ENCODE measurements around the gene FCN1.

Gene FCN1

GRCh38 chr9:134929193-134930158, 11.8 kb upstream of the FCN1 start:
- Histone ChIP-seq H3K9ac (ENCODE audit: insufficient read length) (no peak overlapping the region), H3K27ac (no peak overlapping the region), H3K9me3 (ENCODE audit: low read depth, low read length) (no peaks in the 10 kb centered on the region), H3K36me3 (ENCODE audit: insufficient read depth, low read length) (no peaks in the 10 kb centered on the region), H3K4me3 (no peak overlapping the region)
- no peak for DNase-seq (ENCODE audit: low read depth, low spot score)
- TF ChIP-seq POLR2AphosphoS5 (IDR thresholded peaks at IDR 0.05; ENCODE audit: borderline replicate concordance, low read depth, low read length) (no peak), FOXP2 (optimal IDR thresholded peaks at IDR 0.05; ENCODE audit: control extremely low read depth, extremely low read length, insufficient read depth) (no peak), EZH2 (IDR thresholded peaks at IDR 0.05) (no peak)

- no peak for DNase-seq (ENCODE audit: low read depth, low spot score)
- Histone ChIP-seq H3K9ac (ENCODE audit: insufficient read length) (no peak overlapping the region), H3K27ac (no peak overlapping the region)
These were observed 10.9 kb upstream of the FCN1 start for GRCh38 chr9:134928436-134929192.

GRCh38 chr9:134925011-134925511, 7.3 kb upstream of the FCN1 start:
- DNase-seq (ENCODE audit: low read depth, low spot score), result no peak
- no peaks in the 10 kb centered on the region for H3K36me3 ChIP-seq (ENCODE audit: insufficient read depth, low read length)
- no peaks in the 10 kb centered on the region for H3K9me3 ChIP-seq (ENCODE audit: low read depth, low read length)
- H3K9ac ChIP-seq (ENCODE audit: insufficient read length), result no peak overlapping the region
- no peak for TF ChIP-seq EZH2 (IDR thresholded peaks at IDR 0.05)
- TF ChIP-seq FOXP2 (optimal IDR thresholded peaks at IDR 0.05; ENCODE audit: control extremely low read depth, extremely low read length, insufficient read depth), result no peak
- no peak for TF ChIP-seq POLR2AphosphoS5 (IDR thresholded peaks at IDR 0.05; ENCODE audit: borderline replicate concordance, low read depth, low read length)
- no peak overlapping the region for H3K27ac ChIP-seq
- no peak overlapping the region for H3K4me3 ChIP-seq

More at GRCh38 chr9:134928436-134929192, 10.9 kb upstream of the FCN1 start:
- Histone ChIP-seq H3K4me3 (no peak overlapping the region), H3K9me3 (ENCODE audit: low read depth, low read length) (no peaks in the 10 kb centered on the region), H3K36me3 (ENCODE audit: insufficient read depth, low read length) (no peaks in the 10 kb centered on the region)
- no peak for TF ChIP-seq POLR2AphosphoS5 (IDR thresholded peaks at IDR 0.05; ENCODE audit: borderline replicate concordance, low read depth, low read length)
- TF ChIP-seq FOXP2 (optimal IDR thresholded peaks at IDR 0.05; ENCODE audit: control extremely low read depth, extremely low read length, insufficient read depth), result no peak
- TF ChIP-seq EZH2 (IDR thresholded peaks at IDR 0.05), result no peak

GRCh38 chr9:134923466-134923865, 5.8 kb upstream of the FCN1 start:
- DNase-seq (ENCODE audit: low read depth, low spot score), result no peak
- Histone ChIP-seq H3K36me3 (ENCODE audit: insufficient read depth, low read length) (no peaks in the 10 kb centered on the region), H3K27ac (no peak overlapping the region), H3K9me3 (ENCODE audit: low read depth, low read length) (no peaks in the 10 kb centered on the region), H3K4me3 (no peak overlapping the region), H3K9ac (ENCODE audit: insufficient read length) (no peak overlapping the region)
- TF ChIP-seq EZH2 (IDR thresholded peaks at IDR 0.05) (no peak), POLR2AphosphoS5 (IDR thresholded peaks at IDR 0.05; ENCODE audit: borderline replicate concordance, low read depth, low read length) (no peak), FOXP2 (optimal IDR thresholded peaks at IDR 0.05; ENCODE audit: control extremely low read depth, extremely low read length, insufficient read depth) (no peak)

GRCh38 chr9:134922932-134923240, 5.2 kb upstream of the FCN1 start:
- Histone ChIP-seq H3K36me3 (ENCODE audit: insufficient read depth, low read length) (no peaks in the 10 kb centered on the region), H3K4me3 (no peak overlapping the region), H3K9ac (ENCODE audit: insufficient read length) (no peak overlapping the region), H3K27ac (no peak overlapping the region), H3K9me3 (ENCODE audit: low read depth, low read length) (no peaks in the 10 kb centered on the region)
- no peak for DNase-seq (ENCODE audit: low read depth, low spot score)
- TF ChIP-seq EZH2 (IDR thresholded peaks at IDR 0.05), result no peak
- TF ChIP-seq POLR2AphosphoS5 (IDR thresholded peaks at IDR 0.05; ENCODE audit: borderline replicate concordance, low read depth, low read length), result no peak
- TF ChIP-seq FOXP2 (optimal IDR thresholded peaks at IDR 0.05; ENCODE audit: control extremely low read depth, extremely low read length, insufficient read depth), result no peak

- Histone ChIP-seq H3K27ac (no peak overlapping the region), H3K9me3 (ENCODE audit: low read depth, low read length) (no peaks in the 10 kb centered on the region), H3K36me3 (ENCODE audit: insufficient read depth, low read length) (no peaks in the 10 kb centered on the region), H3K9ac (ENCODE audit: insufficient read length) (no peak overlapping the region), H3K4me3 (no peak overlapping the region)
- no peak for TF ChIP-seq POLR2AphosphoS5 (IDR thresholded peaks at IDR 0.05; ENCODE audit: borderline replicate concordance, low read depth, low read length)
- DNase-seq (ENCODE audit: low read depth, low spot score), result no peak
These were observed 4.6 kb upstream of the FCN1 start for GRCh38 chr9:134922066-134922931.

GRCh38 chr9:134919303-134919702, 1.6 kb upstream of the FCN1 start:
- no peaks in the 10 kb centered on the region for H3K36me3 ChIP-seq (ENCODE audit: insufficient read depth, low read length)
- DNase-seq (ENCODE audit: low read depth, low spot score), result no peak
- no peak overlapping the region for H3K9ac ChIP-seq (ENCODE audit: insufficient read length)
- H3K4me3 ChIP-seq, result no peak overlapping the region
- TF ChIP-seq EZH2 (IDR thresholded peaks at IDR 0.05) (no peak), FOXP2 (optimal IDR thresholded peaks at IDR 0.05; ENCODE audit: control extremely low read depth, extremely low read length, insufficient read depth) (no peak), POLR2AphosphoS5 (IDR thresholded peaks at IDR 0.05; ENCODE audit: borderline replicate concordance, low read depth, low read length) (no peak)
- no peak overlapping the region for H3K27ac ChIP-seq
- no peaks in the 10 kb centered on the region for H3K9me3 ChIP-seq (ENCODE audit: low read depth, low read length)

Measured in SK-N-MC (cell line).